HEK293 (cell line): Measurements from ENCODE around the gene LRRFIP1.

ENCODE experiments used
- CTCF ChIA-PET: fragments of 350-600 bp; formaldehyde crosslinking; extraction: SDS; loops from one replicate; lab custom pipeline; 2021; ENCODE audit warnings: antibody characterized with exemption; lab: Yijun Ruan, JAX
- POLR2A ChIA-PET: fragments of 300-600 bp; formaldehyde crosslinking; extraction: SDS; loops from one replicate; lab custom pipeline; 2020; ENCODE audit warnings: antibody characterized with exemption, inconsistent platforms; lab: Yijun Ruan, JAX
- H3K27ac ChIP-seq: fragments of 200-500 bp; sonication (Bioruptor generic); 2 replicates; pipeline ENCODE4 v1.5.1; 2014; ENCODE audit warnings: low read depth, low read length, control low read depth, inconsistent platforms; ENCODE audit errors: extremely low read depth
- H3K36me3 ChIP-seq, 2 experiments: fragments of 200-500 bp in 1 of 2; sonication (Bioruptor generic) in 1 of 2; 1 replicate in 1 of 2; 2 replicates in 1 of 2; pipeline ENCODE4 v1.5.1; 2014 to 2017; ENCODE audit warnings: inconsistent platforms in 2 of 2, low read length in 2 of 2; ENCODE audit not compliant: control insufficient read depth in 2 of 2, insufficient read depth in 1 of 2
- H3K4me1 ChIP-seq: fragments of 200-500 bp; sonication (Bioruptor generic); 2 replicates; pipeline ENCODE4 v1.5.1; 2014; ENCODE audit warnings: mild to moderate bottlenecking, low read length, inconsistent platforms; ENCODE audit not compliant: control insufficient read depth, insufficient read depth
- H3K4me3 ChIP-seq: 2 replicates; pipeline ENCODE4 v1.5.1; 2011; ENCODE audit warnings: low read depth, mild to moderate bottlenecking, control low read depth, low read length, moderate library complexity
- H3K9me3 ChIP-seq: fragments of 200-500 bp; sonication (Bioruptor generic); 2 replicates; pipeline ENCODE4 v1.5.1; 2014; ENCODE audit warnings: low read depth, low read length, inconsistent platforms; ENCODE audit not compliant: control insufficient read depth, insufficient read depth
- KLF9 ChIP-seq: fragments of 450-650 bp; formaldehyde crosslinking; IDR thresholded peaks from 2 replicates; pipeline ENCODE4 v1.5.1; 2016; ENCODE audit warnings: missing biosample characterization, missing genetic modification characterization, low read depth
- SALL2 ChIP-seq: fragments of 450-650 bp; formaldehyde crosslinking; IDR thresholded peaks from 2 replicates; pipeline ENCODE4 v1.5.0; 2017; ENCODE audit warnings: missing biosample characterization, mild to moderate bottlenecking, missing genetic modification characterization, borderline replicate concordance
- SETDB1 ChIP-seq: IDR thresholded peaks from one replicate; pipeline ENCODE4 v1.6.1; 2017; ENCODE audit warnings: mild to moderate bottlenecking, low read length, moderate library complexity, mixed read lengths; ENCODE audit not compliant: insufficient read length
- TRIM28 ChIP-seq: IDR thresholded peaks from 2 replicates; pipeline ENCODE4 v1.6.1; 2011; ENCODE audit warnings: low read length, control low read depth, borderline replicate concordance
- ZBTB21 ChIP-seq: fragments of 450-650 bp; formaldehyde crosslinking; IDR thresholded peaks from 2 replicates; pipeline ENCODE4 v1.5.1; 2017; ENCODE audit warnings: missing biosample characterization, missing genetic modification characterization
- ZBTB26 ChIP-seq: fragments of 450-650 bp; formaldehyde crosslinking; optimal IDR thresholded peaks from 2 replicates; pipeline ENCODE3; 2016; ENCODE audit warnings: missing biosample characterization, mild to moderate bottlenecking, missing genetic modification characterization
- ZBTB8A ChIP-seq: fragments of 450-650 bp; formaldehyde crosslinking; IDR thresholded peaks from 2 replicates; pipeline ENCODE4 v1.5.1; 2016; ENCODE audit warnings: missing biosample characterization, missing genetic modification characterization
- ZEB2 ChIP-seq: fragments of 450-650 bp; formaldehyde crosslinking; IDR thresholded peaks from 2 replicates; pipeline ENCODE4 v1.5.1; 2016; ENCODE audit warnings: missing biosample characterization, missing genetic modification characterization
- ZNF114 ChIP-seq: fragments of 450-650 bp; formaldehyde crosslinking; IDR thresholded peaks from 2 replicates; pipeline ENCODE4 v1.5.0; 2017; ENCODE audit warnings: missing biosample characterization, missing genetic modification characterization
- ZNF157 ChIP-seq: fragments of 450-650 bp; formaldehyde crosslinking; IDR thresholded peaks from 2 replicates; pipeline ENCODE4 v1.5.1; 2016; ENCODE audit warnings: missing biosample characterization, missing genetic modification characterization
- ZNF2 ChIP-seq: fragments of 450-650 bp; formaldehyde crosslinking; IDR thresholded peaks from 2 replicates; pipeline ENCODE4 v1.5.1; 2016; ENCODE audit warnings: missing biosample characterization, missing genetic modification characterization
- ZNF211 ChIP-seq: fragments of 450-650 bp; formaldehyde crosslinking; IDR thresholded peaks from 2 replicates; pipeline ENCODE4 v1.5.1; 2016; ENCODE audit warnings: low read depth, missing biosample characterization, missing genetic modification characterization
- ZNF24 ChIP-seq: fragments of 450-650 bp; formaldehyde crosslinking; IDR thresholded peaks from 2 replicates; pipeline ENCODE4 v1.5.1; 2016; ENCODE audit warnings: missing biosample characterization, missing genetic modification characterization
- ZNF280D ChIP-seq: fragments of 450-650 bp; formaldehyde crosslinking; IDR thresholded peaks from 2 replicates; pipeline ENCODE4 v1.5.1; 2016; ENCODE audit warnings: missing biosample characterization, missing genetic modification characterization
- ZNF302 ChIP-seq: fragments of 450-650 bp; formaldehyde crosslinking; IDR thresholded peaks from 2 replicates; pipeline ENCODE4 v1.5.1; 2016; ENCODE audit warnings: missing biosample characterization, missing genetic modification characterization, low read depth
- ZNF510 ChIP-seq: fragments of 450-650 bp; formaldehyde crosslinking; IDR thresholded peaks from 2 replicates; pipeline ENCODE4 v1.5.1; 2018; ENCODE audit warnings: mild to moderate bottlenecking, missing genetic modification characterization, missing biosample characterization; ENCODE audit not compliant: insufficient replicate concordance
- ZNF518A ChIP-seq: fragments of 450-650 bp; formaldehyde crosslinking; conservative IDR thresholded peaks from 2 replicates; pipeline ENCODE4 v1.5.1; 2016; ENCODE audit warnings: low read depth, missing biosample characterization, missing genetic modification characterization
- ZNF624 ChIP-seq: fragments of 450-650 bp; formaldehyde crosslinking; IDR thresholded peaks from 2 replicates; pipeline ENCODE4 v1.5.1; 2017; ENCODE audit warnings: missing biosample characterization, missing genetic modification characterization
- ZNF645 ChIP-seq: fragments of 450-650 bp; formaldehyde crosslinking; IDR thresholded peaks from 2 replicates; pipeline ENCODE4; 2016; ENCODE audit warnings: missing biosample characterization, missing genetic modification characterization
- ZNF658 ChIP-seq: fragments of 450-650 bp; formaldehyde crosslinking; IDR thresholded peaks from 2 replicates; pipeline ENCODE4; 2016; ENCODE audit warnings: missing biosample characterization, missing genetic modification characterization
- ZNF704 ChIP-seq: fragments of 450-650 bp; formaldehyde crosslinking; IDR thresholded peaks from 2 replicates; pipeline ENCODE4 v1.5.1; 2016; ENCODE audit warnings: missing biosample characterization, missing genetic modification characterization
- ZNF747 ChIP-seq: fragments of 450-650 bp; formaldehyde crosslinking; IDR thresholded peaks from 2 replicates; pipeline ENCODE4 v1.5.1; 2016; ENCODE audit warnings: missing biosample characterization, missing genetic modification characterization
- ZNF830 ChIP-seq: fragments of 450-650 bp; IDR thresholded peaks from 2 replicates; pipeline ENCODE4 v1.5.0; 2018; ENCODE audit warnings: missing biosample characterization, missing genetic modification characterization, low read depth, mild to moderate bottlenecking, moderate library complexity
- ZNF837 ChIP-seq: fragments of 450-650 bp; formaldehyde crosslinking; IDR thresholded peaks from 2 replicates; pipeline ENCODE4 v1.5.1; 2016; ENCODE audit warnings: missing biosample characterization, missing genetic modification characterization
- ZSCAN16 ChIP-seq: fragments of 450-650 bp; formaldehyde crosslinking; IDR thresholded peaks from 2 replicates; pipeline ENCODE4 v1.5.1; 2016; ENCODE audit warnings: missing biosample characterization, missing genetic modification characterization
- ZSCAN18 ChIP-seq: fragments of 450-650 bp; formaldehyde crosslinking; IDR thresholded peaks from 2 replicates; pipeline ENCODE4 v1.5.1; 2016; ENCODE audit warnings: missing biosample characterization, missing genetic modification characterization

Gene LRRFIP1

GRCh38 chr2:237652181-237652580 lies 24.8 kb downstream of the LRRFIP1 start (continued):
- no peak for TF ChIP-seq ZNF114 (tag by site-specific recombination)
- no peak for TF ChIP-seq ZNF658 (tag by site-specific recombination)
- TF ChIP-seq ZNF2, result no peak
- TF ChIP-seq SALL2 (tag by site-specific recombination), result no peak
- TF ChIP-seq ZSCAN18 (tag by site-specific recombination), result no peak
- no peak for TF ChIP-seq ZNF157 (tag by site-specific recombination)
- TF ChIP-seq ZNF302 (tag by site-specific recombination), result no peak
- TF ChIP-seq ZNF24, result no peak

- no peak overlapping the region for H3K27ac ChIP-seq
- POLR2A ChIA-PET, result no interaction called here
- H3K36me3 ChIP-seq, result peaks cover 0 to 20% of the 10 kb centered on the region in 2 experiments; a peak in 1 of 3 replicates
- no peak for TF ChIP-seq SETDB1
- TF ChIP-seq ZSCAN16 (tag by site-specific recombination), result no peak
- TF ChIP-seq ZNF624 (tag by site-specific recombination), result no peak
- no peak for TF ChIP-seq ZNF704 (tag by site-specific recombination)
- TF ChIP-seq ZNF280D (tag by site-specific recombination), result no peak
- TF ChIP-seq ZNF211, result no peak
- TF ChIP-seq ZNF518A (tag by site-specific recombination), result no peak
- no peak for TF ChIP-seq ZEB2
- TF ChIP-seq TRIM28, result no peak
- no peak for TF ChIP-seq ZNF837 (tag by site-specific recombination)
- no peak for TF ChIP-seq ZNF830 (tag by site-specific recombination)
- no peak for TF ChIP-seq KLF9 (tag by site-specific recombination)
- no peak for TF ChIP-seq ZNF645 (tag by site-specific recombination)
- no peak for TF ChIP-seq ZNF510 (tag by site-specific recombination)
- TF ChIP-seq ZBTB8A (tag by site-specific recombination), result no peak
- no peak for TF ChIP-seq ZBTB26
- TF ChIP-seq ZNF747, result no peak
- TF ChIP-seq ZBTB21 (tag by site-specific recombination), result no peak
- CTCF ChIA-PET, result no interaction called here
- H3K4me1 ChIP-seq, result no peaks in the 10 kb centered on the region
- no peak overlapping the region for H3K4me3 ChIP-seq
- H3K9me3 ChIP-seq, result no peaks in the 10 kb centered on the region
Measured at GRCh38 chr2:237652854-237653253, 25.5 kb downstream of the LRRFIP1 start.
